ENCODE data around the gene TTC38.
"Not testable (repeated sequence)": the region's sequence is repeated elsewhere in the genome, so short reads cannot be mapped to it uniquely, and the experiment has no call there.

The TTC38 gene

GRCh38 chr22:46312056-46312455 is 44.2 kb downstream of the TTC38 start:
- H3K36me3 ChIP-seq (ENCODE audit: control insufficient read depth, insufficient read depth, low read length), result peaks cover 24% of the 10 kb centered on the region
- no peak for DNase-seq (ENCODE audit: extremely low read depth, insufficient read length)
- H3K4me3 ChIP-seq (replicated peaks; ENCODE audit: low read depth, low read length), result no peak overlapping the region
- no peaks in the 10 kb centered on the region for H3K27me3 ChIP-seq (replicated peaks; ENCODE audit: control insufficient read depth, insufficient read depth, low read length)
- no peak for TF ChIP-seq CTCF (IDR thresholded peaks at IDR 0.05; ENCODE audit: insufficient read depth, low read length, poor library complexity, severe bottlenecking)

GRCh38 chr22:46312848-46313247 is 45.0 kb downstream of the TTC38 start:
- H3K27me3 ChIP-seq (replicated peaks; ENCODE audit: control insufficient read depth, insufficient read depth, low read length); DNase-seq (ENCODE audit: extremely low read depth, insufficient read length); H3K4me3 ChIP-seq (replicated peaks; ENCODE audit: low read depth, low read length): not testable (repeated sequence)
- H3K36me3 ChIP-seq (ENCODE audit: control insufficient read depth, insufficient read depth, low read length), result peaks cover 29% of the 10 kb centered on the region

- Histone ChIP-seq H3K4me3 (replicated peaks; ENCODE audit: low read depth, low read length) (no peak overlapping the region), H3K27me3 (replicated peaks; ENCODE audit: control insufficient read depth, insufficient read depth, low read length) (no peaks in the 10 kb centered on the region), H3K36me3 (ENCODE audit: control insufficient read depth, insufficient read depth, low read length) (peaks cover 29% of the 10 kb centered on the region)
- DNase-seq (ENCODE audit: extremely low read depth, insufficient read length), result no peak
- no peak for TF ChIP-seq CTCF (IDR thresholded peaks at IDR 0.05; ENCODE audit: insufficient read depth, low read length, poor library complexity, severe bottlenecking)
These were observed 48.2 kb downstream of the TTC38 start for GRCh38 chr22:46315976-46316375.

- no peak for DNase-seq (ENCODE audit: extremely low read depth, insufficient read length)
- TF ChIP-seq CTCF (IDR thresholded peaks at IDR 0.05; ENCODE audit: insufficient read depth, low read length, poor library complexity, severe bottlenecking), result no peak
- peaks cover 33% of the 10 kb centered on the region for H3K36me3 ChIP-seq (ENCODE audit: control insufficient read depth, insufficient read depth, low read length)
- no peaks in the 10 kb centered on the region for H3K27me3 ChIP-seq (replicated peaks; ENCODE audit: control insufficient read depth, insufficient read depth, low read length)
- H3K4me3 ChIP-seq (replicated peaks; ENCODE audit: low read depth, low read length), result no peak overlapping the region
These were observed 49.8 kb downstream of the TTC38 start for GRCh38 chr22:46317646-46318045.

GRCh38 chr22:46318576-46318975 is 50.8 kb downstream of the TTC38 start:
- DNase-seq (ENCODE audit: extremely low read depth, insufficient read length), result no peak
- TF ChIP-seq CTCF (IDR thresholded peaks at IDR 0.05; ENCODE audit: insufficient read depth, low read length, poor library complexity, severe bottlenecking), result no peak
- Histone ChIP-seq H3K27me3 (replicated peaks; ENCODE audit: control insufficient read depth, insufficient read depth, low read length) (no peaks in the 10 kb centered on the region), H3K4me3 (replicated peaks; ENCODE audit: low read depth, low read length) (no peak overlapping the region), H3K36me3 (ENCODE audit: control insufficient read depth, insufficient read depth, low read length) (peaks cover 36% of the 10 kb centered on the region)

GRCh38 chr22:46319319-46319718 is 51.5 kb downstream of the TTC38 start:
- Histone ChIP-seq H3K27me3 (replicated peaks; ENCODE audit: control insufficient read depth, insufficient read depth, low read length) (no peaks in the 10 kb centered on the region), H3K36me3 (ENCODE audit: control insufficient read depth, insufficient read depth, low read length) (peaks cover 37% of the 10 kb centered on the region), H3K4me3 (replicated peaks; ENCODE audit: low read depth, low read length) (no peak overlapping the region)
- DNase-seq (ENCODE audit: extremely low read depth, insufficient read length), result no peak
- TF ChIP-seq CTCF (IDR thresholded peaks at IDR 0.05; ENCODE audit: insufficient read depth, low read length, poor library complexity, severe bottlenecking), result no peak

Measured in GM06990 (cell line).